ENCODE results near the gene ADD2.

DNA sequence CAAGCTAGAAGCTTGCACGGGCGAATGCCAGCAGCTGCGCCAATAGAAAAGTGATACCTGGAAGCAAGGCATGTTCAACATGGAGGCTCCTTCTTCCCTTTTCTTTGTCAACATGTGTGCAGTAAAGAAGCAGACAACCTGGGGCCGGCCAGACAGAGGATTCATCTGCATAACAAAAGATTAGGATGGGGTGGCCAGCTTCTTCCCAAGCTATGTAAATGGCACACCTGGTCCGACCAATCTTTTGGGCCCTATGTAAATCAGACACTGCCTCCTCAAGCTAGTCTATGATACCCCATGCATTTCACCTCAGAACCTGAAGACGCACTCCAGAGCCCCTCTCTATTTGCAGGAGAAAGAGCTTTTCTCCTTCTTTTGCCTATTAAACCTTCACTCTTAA is 148.0 kb downstream of the ADD2 start:
- TF ChIP-seq, protein P1, sequence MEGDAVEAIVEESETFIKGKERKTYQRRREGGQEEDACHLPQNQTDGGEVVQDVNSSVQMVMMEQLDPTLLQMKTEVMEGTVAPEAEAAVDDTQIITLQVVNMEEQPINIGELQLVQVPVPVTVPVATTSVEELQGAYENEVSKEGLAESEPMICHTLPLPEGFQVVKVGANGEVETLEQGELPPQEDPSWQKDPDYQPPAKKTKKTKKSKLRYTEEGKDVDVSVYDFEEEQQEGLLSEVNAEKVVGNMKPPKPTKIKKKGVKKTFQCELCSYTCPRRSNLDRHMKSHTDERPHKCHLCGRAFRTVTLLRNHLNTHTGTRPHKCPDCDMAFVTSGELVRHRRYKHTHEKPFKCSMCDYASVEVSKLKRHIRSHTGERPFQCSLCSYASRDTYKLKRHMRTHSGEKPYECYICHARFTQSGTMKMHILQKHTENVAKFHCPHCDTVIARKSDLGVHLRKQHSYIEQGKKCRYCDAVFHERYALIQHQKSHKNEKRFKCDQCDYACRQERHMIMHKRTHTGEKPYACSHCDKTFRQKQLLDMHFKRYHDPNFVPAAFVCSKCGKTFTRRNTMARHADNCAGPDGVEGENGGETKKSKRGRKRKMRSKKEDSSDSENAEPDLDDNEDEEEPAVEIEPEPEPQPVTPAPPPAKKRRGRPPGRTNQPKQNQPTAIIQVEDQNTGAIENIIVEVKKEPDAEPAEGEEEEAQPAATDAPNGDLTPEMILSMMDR (IDR thresholded peaks at IDR 0.05): no peak
- TF ChIP-seq ZFX (IDR thresholded peaks at IDR 0.05; ENCODE audit: borderline replicate concordance): no peak
